ENCODE measurements around the gene RCBTB1.
A peak's percentile ranks its signal among the peaks of the same experiment; 100 is the strongest.

Gene RCBTB1

GRCh38 chr13:49553888-49554287, 31.5 kb downstream of the RCBTB1 start:
- DNase-seq: no peak

- no peak for DNase-seq
These were observed 34.3 kb downstream of the RCBTB1 start for GRCh38 chr13:49550942-49551644.

GRCh38 chr13:49549289-49549688, 36.1 kb downstream of the RCBTB1 start:
- DNase-seq: no peak

GRCh38 chr13:49546561-49546960, 38.8 kb downstream of the RCBTB1 start:
- DNase-seq: no peak

GRCh38 chr13:49545661-49546060, 39.7 kb downstream of the RCBTB1 start:
- DNase-seq: no peak

GRCh38 chr13:49543656-49544055, 41.7 kb downstream of the RCBTB1 start:
- no peak for DNase-seq

GRCh38 chr13:49540552-49540951, 44.8 kb downstream of the RCBTB1 start:
- no peak for DNase-seq

- DNase-seq: no peak
These were observed 45.6 kb downstream of the RCBTB1 start for GRCh38 chr13:49539746-49540145.

- no peak for DNase-seq
These were observed 46.0 kb downstream of the RCBTB1 start for GRCh38 chr13:49539313-49539712.

- no peak for DNase-seq
These were observed 47.0 kb downstream of the RCBTB1 start for GRCh38 chr13:49538404-49538803.

- DNase-seq: no peak
These were observed 49.0 kb downstream of the RCBTB1 start for GRCh38 chr13:49536144-49536873.

- peak; percentile 25 for DNase-seq
These were observed 51.6 kb downstream of the RCBTB1 start for GRCh38 chr13:49533591-49534269.

GRCh38 chr13:49533011-49533410, 52.3 kb downstream of the RCBTB1 start:
- no peak for DNase-seq

GRCh38 chr13:49532593-49532992, 52.8 kb downstream of the RCBTB1 start:
- DNase-seq: no peak

GRCh38 chr13:49530457-49530856, 54.9 kb downstream of the RCBTB1 start:
- DNase-seq: peak; percentile 73

GRCh38 chr13:49528161-49528560, 57.2 kb downstream of the RCBTB1 start:
- DNase-seq: no peak

- DNase-seq: peak; percentile 66
These were observed 58.2 kb downstream of the RCBTB1 start for GRCh38 chr13:49527123-49527522.

GRCh38 chr13:49524740-49525501, 60.4 kb downstream of the RCBTB1 start:
- DNase-seq: no peak

- DNase-seq: no peak
These were observed 64.1 kb downstream of the RCBTB1 start for GRCh38 chr13:49521224-49521623.

- DNase-seq: no peak
These were observed 67.9 kb downstream of the RCBTB1 start for GRCh38 chr13:49517461-49517860.

- DNase-seq: no peak
These were observed 68.9 kb downstream of the RCBTB1 start for GRCh38 chr13:49516467-49516866.

- DNase-seq: no peak
These were observed 72.8 kb downstream of the RCBTB1 start for GRCh38 chr13:49512578-49512977.

- DNase-seq: no peak
These were observed 81.4 kb downstream of the RCBTB1 start for GRCh38 chr13:49503951-49504350.
